PC-3 (cell line): ENCODE results near the gene ZNF182. TPM values are rescaled to one million over a fixed set of nuclear protein-coding genes. Genes with fewer than 3 reads are reported as not detected.
"Not testable (repeated sequence)": the region's sequence is repeated elsewhere in the genome, so short reads cannot be mapped to it uniquely, and the experiment has no call there.

Experiments
- ATAC-seq: fragments of 200-7000 bp; cut with Tn5 transposase; 2 replicates; pipeline ENCODE4 v1.9.1; 2020; ENCODE audit warnings: mild to moderate bottlenecking, moderate library complexity
- BruUV-seq: library from RNA; stranded (reverse); fragments of 400-500 nt; replicated peaks from 2 replicates; lab custom pipeline; 2021; lab: Mats Ljungman, UMichigan
- CTCF ChIA-PET: fragments of 300-600 bp; sonication (Branson Sonifier 250); formaldehyde crosslinking; loops from one replicate; lab custom pipeline; 2022; ENCODE audit warnings: antibody characterized with exemption; lab: Charles Lee
- POLR2A ChIA-PET: fragments of 300-600 bp; sonication (Branson Sonifier 250); formaldehyde crosslinking; loops from one replicate; lab custom pipeline; 2022; ENCODE audit warnings: antibody characterized with exemption; ENCODE audit not compliant: unreplicated experiment; lab: Charles Lee
- DNase-seq: peaks from one replicate; pipeline ENCODE4 v3.0.0-alpha.2; 2015
- H2AFZ ChIP-seq: fragments of 300-600 bp; sonication (generic); 2 replicates; pipeline ENCODE4 v1.6.0; 2016; ENCODE audit warnings: antibody characterized with exemption, low read length
- H3F3A ChIP-seq: fragments of 300-600 bp; sonication (generic); one replicate; pipeline ENCODE4 v1.6.0; 2017; ENCODE audit warnings: antibody characterized with exemption, low read length, control low read depth, mild to moderate bottlenecking; ENCODE audit not compliant: unreplicated experiment
- H3K27ac ChIP-seq: fragments of 300-600 bp; sonication (generic); 2 replicates; pipeline ENCODE4 v1.5.1; 2016; ENCODE audit warnings: mild to moderate bottlenecking, low read length
- H3K27me3 ChIP-seq: fragments of 300-600 bp; sonication (generic); 2 replicates; pipeline ENCODE4 v1.6.1; 2016; ENCODE audit warnings: low read length, mixed read lengths
- H3K36me3 ChIP-seq: fragments of 300-600 bp; sonication (generic); 2 replicates; pipeline ENCODE4 v1.6.1; 2016; ENCODE audit warnings: low read depth, mixed run types, low read length, mixed read lengths
- H3K4me1 ChIP-seq: fragments of 300-600 bp; sonication (generic); 2 replicates; pipeline ENCODE4 v1.5.1; 2016; ENCODE audit warnings: low read length; ENCODE audit not compliant: insufficient read depth
- H3K4me2 ChIP-seq: fragments of 300-600 bp; sonication (generic); 2 replicates; pipeline ENCODE4 v1.6.0; 2016; ENCODE audit warnings: low read length
- H3K4me3 ChIP-seq: fragments of 300-600 bp; sonication (generic); 2 replicates; pipeline ENCODE4 v1.5.1; 2016; ENCODE audit warnings: mild to moderate bottlenecking, low read length, mixed read lengths
- H3K79me2 ChIP-seq: fragments of 300-600 bp; sonication (generic); 2 replicates; pipeline ENCODE4 v1.6.1; 2017; ENCODE audit warnings: low read length, mixed read lengths
- H3K9ac ChIP-seq: fragments of 300-600 bp; sonication (generic); 2 replicates; pipeline ENCODE4 v1.6.0; 2016; ENCODE audit warnings: mild to moderate bottlenecking, low read length
- H3K9me2 ChIP-seq: fragments of 300-600 bp; sonication (generic); replicated peaks from 2 replicates; pipeline ENCODE4 v1.6.1; 2016; ENCODE audit warnings: mixed run types, low read length, mixed read lengths
- H3K9me3 ChIP-seq: fragments of 300-600 bp; sonication (generic); 2 replicates; pipeline ENCODE4 v1.6.1; 2016; ENCODE audit warnings: low read length, mixed read lengths
- H4K20me1 ChIP-seq: fragments of 300-600 bp; sonication (generic); 2 replicates; pipeline ENCODE4 v1.6.1; 2016; ENCODE audit warnings: low read length, mixed read lengths
- CTCF ChIP-seq: fragments of 300-600 bp; sonication (generic); conservative IDR thresholded peaks from 2 replicates; pipeline ENCODE4 v1.5.1; 2017; ENCODE audit warnings: antibody characterized with exemption, low read depth, mild to moderate bottlenecking, low read length
- EZH2 ChIP-seq: fragments of 300-600 bp; sonication (generic); IDR thresholded peaks from one replicate; pipeline ENCODE4 v1.6.1; 2017; ENCODE audit warnings: antibody characterized with exemption, mild to moderate bottlenecking, low read length; ENCODE audit not compliant: unreplicated experiment
- EZH2phosphoT487 ChIP-seq: fragments of 300-600 bp; sonication (generic); IDR thresholded peaks from 2 replicates; pipeline ENCODE4 v1.6.1; 2018; ENCODE audit warnings: mild to moderate bottlenecking, antibody characterized with exemption, low read length, borderline replicate concordance
- intact Hi-C: fragments of 100-400 bp; cut with micrococcal nuclease; formaldehyde crosslinking; loops from 2 replicates; pipeline ENCODE4 v1.9.0; 2023
- total RNA-seq: library from RNA; depleted of rRNA; stranded (reverse); fragments of >200 nt; gene quantifications from 2 replicates; pipeline ENCODE4 v1.2.3, GENCODE V29; 2014

ZNF182 gene
- total RNA-seq, 1 experiment from 2014 or later: 1.2 TPM

GRCh38 chrX:48021026-48021900 is 17.5 kb upstream of the ZNF182 start:
- Histone ChIP-seq H3K9me3 (no peaks in the 10 kb centered on the region), H3K36me3 (no peaks in the 10 kb centered on the region), H3K27ac (peak overlapping the region; percentile 62), H3K4me2 (peak overlapping the region; percentile 82), H3F3A (no peaks in the 10 kb centered on the region), H3K27me3 (no peaks in the 10 kb centered on the region), H3K4me3 (peak overlapping the region; percentile 71), H3K79me2 (no peaks in the 10 kb centered on the region), H3K9me2 (no peaks in the 10 kb centered on the region), H3K9ac (peak overlapping the region; percentile 92), H2AFZ (peak overlapping the region; percentile 99), H4K20me1 (no peaks in the 10 kb centered on the region), H3K4me1 (no peaks in the 10 kb centered on the region)
- BruUV-seq: no TSS peak
- peak; percentile 87 for ATAC-seq
- peak; percentile 68 for DNase-seq
- POLR2A ChIA-PET: interaction anchor here (0.5 kb wide), 1 partner anchor 1019 kb away, joined by 3 read pairs; no protein-coding TSS in a partner anchor
- TF ChIP-seq EZH2 (no peak), EZH2phosphoT487 (no peak), CTCF (no peak)
- intact Hi-C loops: loop anchor here (10.0 kb wide), 1 partner anchor 366 kb away; the partner anchor contains the start of genes ELK1 and UXT
- CTCF ChIA-PET: no interaction called here

- H3K36me3 ChIP-seq, H3K9ac ChIP-seq, H3K27me3 ChIP-seq, ATAC-seq, H3K27ac ChIP-seq, BruUV-seq, H3K9me2 ChIP-seq, H3K4me1 ChIP-seq, DNase-seq, CTCF ChIA-PET, H3K79me2 ChIP-seq, H3K9me3 ChIP-seq, H3F3A ChIP-seq, H4K20me1 ChIP-seq: not testable (repeated sequence)
- intact Hi-C loops: loop anchor here (10.0 kb wide), 1 partner anchor 366 kb away; the partner anchor contains the start of genes ELK1 and UXT
- POLR2A ChIA-PET: interaction anchor here (0.5 kb wide), 1 partner anchor 1020 kb away, joined by 3 read pairs; no protein-coding TSS in a partner anchor
- Histone ChIP-seq H2AFZ (peak overlapping the region; percentile 99; the same call in 1 of the 2 replicates), H3K4me2 (peak overlapping the region; percentile 82; the same call in 1 of the 2 replicates), H3K4me3 (peak overlapping the region; percentile 71)
Measured at GRCh38 chrX:48020472-48020871, 16.7 kb upstream of the ZNF182 start.

GRCh38 chrX:48019892-48020291 is 16.1 kb upstream of the ZNF182 start:
- BruUV-seq, H2AFZ ChIP-seq, H3K27ac ChIP-seq, H3K9me2 ChIP-seq, H3K4me3 ChIP-seq, H3F3A ChIP-seq, H3K9ac ChIP-seq, ATAC-seq, DNase-seq, POLR2A ChIA-PET, H4K20me1 ChIP-seq, H3K4me2 ChIP-seq, H3K27me3 ChIP-seq, CTCF ChIA-PET, H3K9me3 ChIP-seq, H3K36me3 ChIP-seq, H3K4me1 ChIP-seq, H3K79me2 ChIP-seq: not testable (repeated sequence)
- intact Hi-C loops: loop anchor here (10.0 kb wide), 1 partner anchor 365 kb away; the partner anchor contains the start of genes ELK1 and UXT

GRCh38 chrX:48016583-48017310 is 13.0 kb upstream of the ZNF182 start:
- H3K36me3 ChIP-seq, ATAC-seq, intact Hi-C loops, H3K4me2 ChIP-seq, H4K20me1 ChIP-seq, BruUV-seq, H3K4me1 ChIP-seq, H3K9me2 ChIP-seq, H3K27me3 ChIP-seq, CTCF ChIA-PET, POLR2A ChIA-PET, H3K4me3 ChIP-seq, H3K27ac ChIP-seq, H3K79me2 ChIP-seq, H3K9me3 ChIP-seq, H2AFZ ChIP-seq, DNase-seq, H3F3A ChIP-seq, H3K9ac ChIP-seq: not testable (repeated sequence)

GRCh38 chrX:48009445-48009960 is 5.7 kb upstream of the ZNF182 start:
- H2AFZ ChIP-seq, H3K27ac ChIP-seq, H4K20me1 ChIP-seq, ATAC-seq, H3K79me2 ChIP-seq, H3K4me3 ChIP-seq, POLR2A ChIA-PET, DNase-seq, intact Hi-C loops, H3K4me2 ChIP-seq, H3K4me1 ChIP-seq, CTCF ChIA-PET, H3K9me2 ChIP-seq, H3K9me3 ChIP-seq, H3K36me3 ChIP-seq, H3K27me3 ChIP-seq, H3K9ac ChIP-seq, BruUV-seq, H3F3A ChIP-seq: not testable (repeated sequence)
